PC-9 (cell line): Measurements from ENCODE around the gene BCAT1. TPM values are rescaled to one million over a fixed set of nuclear protein-coding genes. Genes with fewer than 3 reads are reported as not detected.
"Not testable (repeated sequence)": the region's sequence is repeated elsewhere in the genome, so short reads cannot be mapped to it uniquely, and the experiment has no call there.

Experiments used
- BruUV-seq: library from RNA; stranded (reverse); fragments of 400-500 nt; replicated peaks from 2 replicates; lab custom pipeline; 2021; lab: Mats Ljungman, UMichigan
- CTCF ChIA-PET: fragments of 300-600 bp; sonication (Branson Sonifier 250); formaldehyde crosslinking; loops from one replicate; lab custom pipeline; 2022; ENCODE audit warnings: antibody characterized with exemption; lab: Charles Lee
- POLR2A ChIA-PET: fragments of 300-600 bp; sonication (Branson Sonifier 250); formaldehyde crosslinking; loops from one replicate; lab custom pipeline; 2022; ENCODE audit warnings: antibody characterized with exemption; ENCODE audit not compliant: unreplicated experiment; lab: Charles Lee
- DNase-seq, 2 experiments: peaks; one replicate each; pipeline versions ENCODE4 v3.0.0 to v3.0.0-alpha.2; 2015 to 2022; ENCODE audit warnings: mixed read lengths in 1 of 2
- H2AFZ ChIP-seq: fragments of 200-600 bp; sonication (generic); 2 replicates; pipeline ENCODE4 v1.8.1; 2017; ENCODE audit warnings: antibody characterized with exemption
- H3F3A ChIP-seq: fragments of 200-600 bp; sonication (generic); 2 replicates; pipeline ENCODE4 v1.8.1; 2017; ENCODE audit warnings: antibody characterized with exemption, mild to moderate bottlenecking, low read depth; ENCODE audit not compliant: insufficient read depth
- H3K27ac ChIP-seq: fragments of 200-600 bp; sonication (generic); 2 replicates; pipeline ENCODE4 v1.6.1; 2016; ENCODE audit warnings: mixed run types
- H3K27me3 ChIP-seq: fragments of 200-600 bp; sonication (generic); 2 replicates; pipeline ENCODE4 v1.6.1; 2016; ENCODE audit warnings: low read depth, mixed run types; ENCODE audit not compliant: insufficient read depth
- H3K36me3 ChIP-seq: fragments of 200-600 bp; sonication (generic); 2 replicates; pipeline ENCODE4 v1.6.1; 2016; ENCODE audit warnings: low read depth, mixed run types
- H3K4me1 ChIP-seq: fragments of 200-600 bp; sonication (generic); replicated peaks from 2 replicates; pipeline ENCODE4 v1.6.1; 2016; ENCODE audit warnings: mixed run types; ENCODE audit not compliant: insufficient read depth
- H3K4me2 ChIP-seq: fragments of 200-600 bp; sonication (generic); 2 replicates; pipeline ENCODE4 v1.6.1; 2017; ENCODE audit warnings: mixed run types
- H3K4me3 ChIP-seq: fragments of 200-600 bp; sonication (generic); 2 replicates; pipeline ENCODE4 v1.6.1; 2016; ENCODE audit warnings: mixed run types
- H3K79me2 ChIP-seq: fragments of 200-600 bp; sonication (generic); 2 replicates; pipeline ENCODE4 v1.6.1; 2017; ENCODE audit warnings: low read depth, mixed run types
- H3K9me2 ChIP-seq: fragments of 200-600 bp; sonication (generic); 2 replicates; pipeline ENCODE4 v1.8.1; 2017; ENCODE audit warnings: mild to moderate bottlenecking; ENCODE audit not compliant: insufficient read depth
- H3K9me3 ChIP-seq: fragments of 200-600 bp; sonication (generic); 2 replicates; pipeline ENCODE4 v1.8.1; 2016; ENCODE audit warnings: low read depth; ENCODE audit not compliant: insufficient read depth
- H4K20me1 ChIP-seq: fragments of 200-600 bp; sonication (generic); 2 replicates; pipeline ENCODE4 v1.8.1; 2017; ENCODE audit not compliant: insufficient read depth
- EZH2 ChIP-seq: fragments of 200-600 bp; sonication (generic); IDR thresholded peaks from 2 replicates; pipeline ENCODE4 v1.8.0; 2017; ENCODE audit warnings: antibody characterized with exemption, low read depth
- intact Hi-C: fragments of 100-400 bp; cut with micrococcal nuclease; formaldehyde crosslinking; loops from one replicate; pipeline ENCODE4 v1.10.0; 2022; ENCODE audit not compliant: unreplicated experiment
- total RNA-seq: library from RNA; stranded (reverse); gene quantifications from 2 replicates; pipeline ENCODE4 v1.2.3, GENCODE V29; 2021
- TF ChIP-seq, protein P1 (sequence below): fragments of 200-600 bp; sonication (generic); conservative IDR thresholded peaks from 2 replicates; pipeline ENCODE4 v1.6.1; 2017; ENCODE audit warnings: mixed run types, antibody characterized with exemption, mild to moderate bottlenecking, moderate library complexity

Gene BCAT1
- total RNA-seq, 1 experiment from 2014 or later = 78.6 TPM

- Histone ChIP-seq H2AFZ (no peak overlapping the region), H4K20me1 (no peaks in the 10 kb centered on the region), H3K79me2 (no peaks in the 10 kb centered on the region), H3K4me2 (no peak overlapping the region), H3K4me1 (no peaks in the 10 kb centered on the region), H3K9me2 (no peaks in the 10 kb centered on the region), H3K36me3 (no peaks in the 10 kb centered on the region), H3K27me3 (no peaks in the 10 kb centered on the region), H3K4me3 (no peak overlapping the region), H3F3A (no peaks in the 10 kb centered on the region), H3K27ac (no peak overlapping the region), H3K9me3 (no peaks in the 10 kb centered on the region)
- BruUV-seq = no TSS peak
- DNase-seq = no peak
- intact Hi-C loops = no loop called here
- POLR2A ChIA-PET = no interaction called here
- no peak for TF ChIP-seq EZH2
- TF ChIP-seq, protein P1, sequence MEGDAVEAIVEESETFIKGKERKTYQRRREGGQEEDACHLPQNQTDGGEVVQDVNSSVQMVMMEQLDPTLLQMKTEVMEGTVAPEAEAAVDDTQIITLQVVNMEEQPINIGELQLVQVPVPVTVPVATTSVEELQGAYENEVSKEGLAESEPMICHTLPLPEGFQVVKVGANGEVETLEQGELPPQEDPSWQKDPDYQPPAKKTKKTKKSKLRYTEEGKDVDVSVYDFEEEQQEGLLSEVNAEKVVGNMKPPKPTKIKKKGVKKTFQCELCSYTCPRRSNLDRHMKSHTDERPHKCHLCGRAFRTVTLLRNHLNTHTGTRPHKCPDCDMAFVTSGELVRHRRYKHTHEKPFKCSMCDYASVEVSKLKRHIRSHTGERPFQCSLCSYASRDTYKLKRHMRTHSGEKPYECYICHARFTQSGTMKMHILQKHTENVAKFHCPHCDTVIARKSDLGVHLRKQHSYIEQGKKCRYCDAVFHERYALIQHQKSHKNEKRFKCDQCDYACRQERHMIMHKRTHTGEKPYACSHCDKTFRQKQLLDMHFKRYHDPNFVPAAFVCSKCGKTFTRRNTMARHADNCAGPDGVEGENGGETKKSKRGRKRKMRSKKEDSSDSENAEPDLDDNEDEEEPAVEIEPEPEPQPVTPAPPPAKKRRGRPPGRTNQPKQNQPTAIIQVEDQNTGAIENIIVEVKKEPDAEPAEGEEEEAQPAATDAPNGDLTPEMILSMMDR = no peak
- CTCF ChIA-PET = no interaction called here
Observed at GRCh38 chr12:24929953-24930352, 18.9 kb downstream of the BCAT1 start.

DNA sequence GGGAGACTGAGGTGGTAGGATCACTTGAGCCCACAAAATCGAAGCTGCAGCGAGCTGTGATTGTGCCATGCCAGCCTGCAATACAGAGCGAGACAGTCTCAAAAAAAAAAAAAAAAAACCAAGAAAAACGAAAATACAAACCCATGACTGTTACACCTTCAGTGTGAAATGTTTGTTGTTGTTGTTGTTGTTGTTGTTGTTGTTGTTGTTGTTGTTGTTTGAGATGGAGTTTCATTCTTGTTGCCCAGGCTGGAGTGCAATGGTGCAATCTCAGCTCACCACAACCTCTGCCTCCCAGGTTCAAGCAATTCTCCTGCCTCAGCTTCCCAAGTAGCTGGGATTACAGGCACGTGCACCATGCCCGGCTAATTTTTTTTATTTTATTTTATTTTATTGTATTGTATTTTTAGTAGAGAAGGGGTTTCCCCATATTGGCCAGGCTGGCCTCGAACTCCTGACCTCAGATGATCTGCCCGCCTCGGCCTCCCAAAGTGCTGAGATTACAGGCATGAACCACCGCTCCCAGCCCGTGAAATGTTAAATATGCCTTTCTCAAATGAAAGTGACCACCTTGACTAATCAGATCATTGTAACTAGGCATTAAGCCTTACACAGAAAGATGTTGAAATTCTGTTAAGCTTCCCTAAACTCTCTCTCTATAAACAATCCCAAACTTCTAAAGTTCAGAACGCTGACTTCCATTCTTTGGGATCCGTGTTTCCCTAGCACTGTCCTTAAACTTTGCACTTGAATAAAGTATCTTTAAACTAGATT, 20.2 kb downstream of the BCAT1 start:
- H3K27ac ChIP-seq, H3K9me2 ChIP-seq, H3K36me3 ChIP-seq, H3F3A ChIP-seq, H3K9me3 ChIP-seq, H3K4me3 ChIP-seq, POLR2A ChIA-PET, H2AFZ ChIP-seq, H3K4me1 ChIP-seq, H3K27me3 ChIP-seq, H3K79me2 ChIP-seq, H4K20me1 ChIP-seq, DNase-seq, intact Hi-C loops, CTCF ChIA-PET, BruUV-seq, H3K4me2 ChIP-seq: not testable (repeated sequence)

DNA sequence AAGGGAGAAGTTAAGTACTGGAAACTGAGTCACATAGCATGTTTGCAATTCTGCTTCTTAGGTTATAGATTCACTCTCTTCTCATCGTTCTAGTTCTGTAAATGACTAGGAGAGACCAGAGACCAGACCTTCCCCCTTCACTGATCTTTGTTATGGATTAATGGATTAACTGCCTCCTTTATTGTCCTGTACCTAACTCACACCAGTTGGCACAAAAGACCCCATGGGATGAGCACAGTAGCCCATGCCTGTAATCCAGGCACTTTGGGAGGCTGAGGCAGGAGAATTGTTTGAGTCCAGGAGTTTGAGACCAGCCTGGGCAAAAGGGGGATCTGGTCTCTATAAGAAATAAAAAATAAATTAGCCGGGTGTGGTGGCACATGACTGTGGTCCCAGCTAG, 20.8 kb downstream of the BCAT1 start:
- CTCF ChIA-PET = no interaction called here
- no peaks in the 10 kb centered on the region for H3K36me3 ChIP-seq
- H2AFZ ChIP-seq = no peak overlapping the region
- no peaks in the 10 kb centered on the region for H3F3A ChIP-seq
- H3K4me3 ChIP-seq = no peak overlapping the region
- no TSS peak for BruUV-seq
- no peaks in the 10 kb centered on the region for H3K79me2 ChIP-seq
- POLR2A ChIA-PET = no interaction called here
- no peak overlapping the region for H3K27ac ChIP-seq
- no peak for DNase-seq
- intact Hi-C loops = no loop called here
- H3K27me3 ChIP-seq = no peaks in the 10 kb centered on the region
- H3K9me2 ChIP-seq = no peaks in the 10 kb centered on the region
- no peak overlapping the region for H3K4me2 ChIP-seq
- H3K9me3 ChIP-seq = no peaks in the 10 kb centered on the region
- no peaks in the 10 kb centered on the region for H4K20me1 ChIP-seq
- H3K4me1 ChIP-seq = no peaks in the 10 kb centered on the region
- no peak for TF ChIP-seq EZH2
- TF ChIP-seq, protein P1 = no peak

DNA sequence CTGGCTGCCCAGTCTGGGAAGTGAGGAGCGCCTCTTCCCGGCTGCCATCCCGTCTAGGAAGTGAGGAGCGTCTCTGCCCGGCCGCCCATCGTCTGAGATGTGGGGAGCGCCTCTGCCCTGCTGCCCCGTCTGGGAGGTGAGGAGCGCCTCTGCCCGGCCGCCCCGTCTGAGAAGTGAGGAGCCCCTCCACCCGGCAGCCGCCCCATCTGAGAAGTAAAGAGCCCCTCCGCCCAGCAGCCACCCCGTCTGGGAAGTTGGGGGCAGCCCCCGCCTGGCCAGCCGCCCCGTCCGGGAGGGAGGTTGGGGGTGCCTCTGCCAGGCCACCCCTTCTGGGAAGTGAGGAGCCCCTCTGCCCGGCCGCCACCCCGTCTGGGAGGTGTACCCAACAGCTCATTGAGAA, 22.8 kb downstream of the BCAT1 start:
- H3K4me3 ChIP-seq, H3K79me2 ChIP-seq, POLR2A ChIA-PET, H3K4me2 ChIP-seq, H3K27me3 ChIP-seq, H3K9me2 ChIP-seq, H3K36me3 ChIP-seq, BruUV-seq, H4K20me1 ChIP-seq, H2AFZ ChIP-seq, H3F3A ChIP-seq, DNase-seq, H3K4me1 ChIP-seq, H3K27ac ChIP-seq, CTCF ChIA-PET, intact Hi-C loops, H3K9me3 ChIP-seq: not testable (repeated sequence)
